HG03342 (cell line): ENCODE measurements around the gene TIMP4.

Source experiments
- ATAC-seq: cut with Tn5 transposase; IDR thresholded peaks from one replicate; pipeline ENCODE4 v1.9.1; 2021; ENCODE audit warnings: mild to moderate bottlenecking, moderate library complexity; ENCODE audit not compliant: unreplicated experiment

TIMP4 gene

DNA sequence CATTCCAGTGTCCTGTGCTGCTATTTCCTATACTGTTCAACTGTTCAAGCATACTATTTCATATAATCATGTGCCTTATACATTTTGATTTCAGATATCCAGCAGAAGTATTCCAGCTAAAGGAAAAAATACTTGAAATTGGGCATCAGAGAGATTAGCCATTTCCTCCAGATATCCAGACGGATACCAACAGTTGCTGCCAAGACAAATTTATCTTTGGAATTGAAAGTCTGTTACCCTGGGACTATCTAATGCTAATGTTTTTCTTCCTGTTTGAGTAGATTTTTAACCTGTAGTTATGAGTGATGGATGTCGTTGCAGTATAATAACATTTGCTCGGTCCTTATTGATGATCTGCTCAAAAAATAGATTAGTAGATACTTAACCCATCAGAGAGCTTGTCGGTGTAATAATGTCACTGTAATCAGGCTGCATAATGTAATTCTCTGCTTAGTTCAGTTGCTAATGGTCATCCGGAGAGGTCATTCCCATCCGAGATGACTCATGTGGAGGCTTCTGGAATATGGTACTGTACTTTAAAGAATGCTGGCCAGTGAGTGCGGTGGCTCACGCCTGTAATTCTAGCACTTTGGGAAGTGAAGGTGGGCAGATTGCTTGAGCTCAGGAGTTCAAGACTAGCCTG is 51.5 kb downstream of the TIMP4 start:
- ATAC-seq = no peak
